H9 (cell line): ENCODE measurements around the gene NME2. TPM values are rescaled to one million over a fixed set of nuclear protein-coding genes. Genes with fewer than 3 reads are reported as not detected.

ENCODE experiments used
- DNase-seq: peaks from one replicate; pipeline ENCODE4 v3.0.0-alpha.2; 2017
- H2AFZ ChIP-seq: one replicate; pipeline ENCODE4 v1.6.1; 2013; ENCODE audit warnings: mild to moderate bottlenecking, low read length, control low read depth, moderate library complexity
- H2AK5ac ChIP-seq: 2 replicates; pipeline ENCODE4 v1.6.1; 2013; ENCODE audit warnings: low read length, control low read depth, mixed read lengths; ENCODE audit not compliant: insufficient read length
- H2BK120ac ChIP-seq: one replicate; pipeline ENCODE4 v1.6.1; 2013; ENCODE audit warnings: low read depth, mild to moderate bottlenecking, low read length, control low read depth, inconsistent platforms; ENCODE audit not compliant: poor library complexity, severe bottlenecking
- H2BK12ac ChIP-seq: 2 replicates; pipeline ENCODE4 v1.6.1; 2013; ENCODE audit warnings: low read length, control low read depth, mixed read lengths, low read depth; ENCODE audit not compliant: insufficient read length
- H2BK15ac ChIP-seq: 2 replicates; pipeline ENCODE4 v1.6.1; 2013; ENCODE audit warnings: low read depth, low read length, control low read depth
- H2BK20ac ChIP-seq: one replicate; pipeline ENCODE4 v1.6.1; 2013; ENCODE audit warnings: low read depth, mild to moderate bottlenecking, low read length, control low read depth, inconsistent platforms; ENCODE audit not compliant: poor library complexity, severe bottlenecking
- H2BK5ac ChIP-seq: 2 replicates; pipeline ENCODE4 v1.6.1; 2013; ENCODE audit warnings: low read length, control low read depth, mixed read lengths; ENCODE audit not compliant: insufficient read length
- H3K14ac ChIP-seq: 2 replicates; pipeline ENCODE4 v1.6.1; 2013; ENCODE audit warnings: low read length, control low read depth; ENCODE audit not compliant: insufficient read depth
- H3K18ac ChIP-seq: 2 replicates; pipeline ENCODE4 v1.6.1; 2013; ENCODE audit warnings: low read depth, mild to moderate bottlenecking, mixed read lengths, low read length, control low read depth; ENCODE audit not compliant: insufficient read length
- H3K23ac ChIP-seq: 2 replicates; pipeline ENCODE4 v1.6.1; 2013; ENCODE audit warnings: low read length, control low read depth, mixed read lengths, low read depth; ENCODE audit not compliant: insufficient read length
- H3K23me2 ChIP-seq: 2 replicates; pipeline ENCODE4 v1.6.1; 2013; ENCODE audit warnings: low read depth, mild to moderate bottlenecking, mixed read lengths, low read length, control low read depth; ENCODE audit not compliant: insufficient read length, poor library complexity, severe bottlenecking
- H3K27ac ChIP-seq: 2 replicates; pipeline ENCODE4 v1.5.1; 2013; ENCODE audit warnings: low read length, control low read depth, mixed read lengths, low read depth; ENCODE audit not compliant: insufficient read length
- H3K27me3 ChIP-seq: 2 replicates; pipeline ENCODE4 v1.6.1; 2013; ENCODE audit warnings: low read length, control low read depth, inconsistent platforms; ENCODE audit not compliant: insufficient read depth
- H3K4ac ChIP-seq: 2 replicates; pipeline ENCODE4 v1.6.1; 2013; ENCODE audit warnings: low read depth, mild to moderate bottlenecking, control low read depth, inconsistent platforms, low read length, moderate library complexity
- H3K4me1 ChIP-seq: 2 replicates; pipeline ENCODE4 v1.6.1; 2013; ENCODE audit warnings: low read length, control low read depth, inconsistent platforms; ENCODE audit not compliant: insufficient read depth
- H3K4me2 ChIP-seq: 2 replicates; pipeline ENCODE4 v1.6.1; 2013; ENCODE audit warnings: low read length, control low read depth, mixed read lengths; ENCODE audit not compliant: insufficient read length, insufficient read depth
- H3K56ac ChIP-seq: 2 replicates; pipeline ENCODE4 v1.6.1; 2013; ENCODE audit warnings: low read depth, mild to moderate bottlenecking, mixed read lengths, low read length, control low read depth; ENCODE audit not compliant: insufficient read length
- H3K79me1 ChIP-seq: 2 replicates; pipeline ENCODE4 v1.6.1; 2013; ENCODE audit warnings: low read depth, mild to moderate bottlenecking, moderate library complexity, low read length, control low read depth, inconsistent platforms; ENCODE audit not compliant: insufficient read depth, poor library complexity, severe bottlenecking
- H3K79me2 ChIP-seq: 2 replicates; pipeline ENCODE4 v1.6.1; 2013; ENCODE audit warnings: low read length, control low read depth, inconsistent platforms; ENCODE audit not compliant: insufficient read depth
- H3K9ac ChIP-seq: 2 replicates; pipeline ENCODE4 v1.6.1; 2013; ENCODE audit warnings: low read length, control low read depth, mixed read lengths; ENCODE audit not compliant: insufficient read length; ENCODE audit errors: extremely low read depth
- H3K9me3 ChIP-seq: one replicate; pipeline ENCODE4 v1.6.1; 2013; ENCODE audit warnings: low read depth, low read length, inconsistent platforms; ENCODE audit not compliant: control insufficient read depth
- H3T11ph ChIP-seq: one replicate; pipeline ENCODE4 v1.6.1; 2013; ENCODE audit warnings: mild to moderate bottlenecking, low read length, control low read depth, inconsistent platforms
- H4K20me1 ChIP-seq: one replicate; pipeline ENCODE4 v1.6.1; 2013; ENCODE audit not compliant: control insufficient read depth, insufficient read length, insufficient read depth
- H4K5ac ChIP-seq: 2 replicates; pipeline ENCODE4 v1.6.1; 2013; ENCODE audit warnings: low read depth, mild to moderate bottlenecking, mixed read lengths, low read length, control low read depth; ENCODE audit not compliant: insufficient read length
- H4K8ac ChIP-seq: replicated peaks from 2 replicates; pipeline ENCODE4 v1.6.1; 2013; ENCODE audit warnings: low read length, control low read depth, mixed read lengths, low read depth; ENCODE audit not compliant: insufficient read length
- H4K91ac ChIP-seq: 2 replicates; pipeline ENCODE4 v1.6.1; 2013; ENCODE audit warnings: low read depth, mild to moderate bottlenecking, moderate library complexity, mixed read lengths, low read length, control low read depth; ENCODE audit not compliant: insufficient read length
- H3K27ac Mint-ChIP-seq, 3 experiments: 2 replicates in 2 of 3; 3 replicates in 1 of 3; pipeline ENCODE4 v1.8.0; 2020 to 2021; ENCODE audit warnings: mixed read lengths in 3 of 3, mild to moderate bottlenecking in 1 of 3, moderate library complexity in 1 of 3
- H3K27me3 Mint-ChIP-seq: 2 replicates; pipeline ENCODE4 v1.8.0; 2021; ENCODE audit warnings: low read depth, mild to moderate bottlenecking, moderate library complexity, mixed read lengths
- H3K36me3 Mint-ChIP-seq, 3 experiments: 2 replicates in 2 of 3; 3 replicates in 1 of 3; pipeline ENCODE4 v1.8.0; 2020 to 2021; ENCODE audit warnings: low read depth in 3 of 3, mixed read lengths in 3 of 3; ENCODE audit not compliant: insufficient read depth in 1 of 3
- H3K4me1 Mint-ChIP-seq, 2 experiments: 2 replicates each; pipeline ENCODE4 v1.8.0; 2020; ENCODE audit warnings: mixed read lengths in 2 of 2
- H3K4me3 Mint-ChIP-seq, 2 experiments: 2 replicates in 1 of 2; 3 replicates in 1 of 2; pipeline ENCODE4 v1.8.0; 2020 to 2021; ENCODE audit warnings: mild to moderate bottlenecking in 2 of 2, mixed read lengths in 2 of 2, moderate library complexity in 1 of 2
- H3K9me3 Mint-ChIP-seq, 2 experiments: 2 replicates in 1 of 2; 3 replicates in 1 of 2; pipeline ENCODE4 v1.8.0; 2020; ENCODE audit warnings: mild to moderate bottlenecking in 2 of 2, mixed read lengths in 2 of 2, moderate library complexity in 1 of 2
- CTCF ChIP-seq: fragments of 200-600 bp; sonication (generic); conservative IDR thresholded peaks from 3 replicates; pipeline ENCODE4 v1.8.0; 2021; ENCODE audit warnings: antibody characterized with exemption, mild to moderate bottlenecking
- WGBS: extraction: QIAGEN DNeasy Blood & Tissue Kit; methylation state at CpG from one replicate; pipeline ENCODE4 v1.1.7; 2013; ENCODE audit warnings: missing lambda C conversion rate, low lambda C conversion rate, mixed read lengths; ENCODE audit not compliant: insufficient read length; ENCODE audit errors: extremely low coverage; 5-methylcytosine and 5-hydroxymethylcytosine counted together
- total RNA-seq: library from RNA; stranded (reverse); gene quantifications from 2 replicates; pipeline ENCODE4 v1.2.1, GENCODE V29; 2021

Gene NME2
- total RNA-seq, 1 experiment from 2014 or later = 819 TPM

DNA sequence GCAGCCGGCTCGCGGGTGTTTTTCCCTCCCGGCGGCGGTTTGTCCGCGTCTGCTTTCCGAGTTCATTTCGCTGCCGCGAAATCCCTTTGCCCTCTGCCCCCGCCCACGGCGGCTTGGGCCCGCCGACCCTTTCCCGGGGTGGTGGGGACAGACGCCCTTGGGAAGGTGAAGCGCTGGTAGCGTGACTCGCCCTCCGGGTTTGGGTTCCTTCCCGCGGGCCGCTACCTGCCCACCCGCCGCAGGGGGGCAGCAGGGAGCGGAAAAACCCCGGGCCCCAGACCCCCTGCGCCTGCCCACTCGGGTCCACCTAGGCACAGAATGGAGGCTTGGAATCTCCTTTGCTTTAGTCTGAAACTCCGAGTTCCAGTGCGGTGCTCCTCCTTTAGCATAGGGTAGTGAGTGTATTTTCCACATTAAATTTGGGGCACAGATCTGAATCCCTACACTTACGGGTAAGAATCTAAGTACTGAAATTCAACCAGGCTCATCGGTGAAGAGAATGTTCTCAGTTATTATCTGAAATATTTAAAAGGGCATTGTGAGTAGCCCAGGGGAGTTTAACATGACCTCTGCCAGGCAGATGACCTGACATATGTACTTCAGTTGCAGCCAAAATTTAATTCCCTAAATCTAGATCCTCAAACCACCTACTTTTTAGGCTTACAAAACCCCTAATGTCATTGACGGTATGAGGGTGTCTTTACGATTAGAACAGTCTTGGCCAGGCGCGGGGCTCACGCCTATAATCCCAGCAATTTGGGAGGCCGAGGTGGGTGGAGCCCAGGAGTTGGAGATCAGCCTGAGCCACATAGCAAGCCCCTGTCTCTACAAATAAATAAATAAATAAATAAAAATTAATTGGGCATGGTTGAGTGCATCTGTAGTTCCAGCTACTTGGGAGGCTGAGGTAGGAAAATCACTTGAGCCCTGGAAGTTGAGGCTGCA, 1.0 kb downstream of the NME2 start:
- no CpG with 5 or more reads among the region's 42 CpGs for WGBS
- Histone ChIP-seq H3K4me1 (no peaks in the 10 kb centered on the region), H3K4me2 (peak overlapping the region; percentile 95), H2BK5ac (no peak overlapping the region), H3K79me2 (no peaks in the 10 kb centered on the region; the same call in 1 of the 2 replicates), H3T11ph (no peak overlapping the region), H3K23me2 (peaks cover 13% of the 10 kb centered on the region), H3K14ac (peak overlapping the region; percentile 93), H2BK120ac (no peak overlapping the region), H2BK15ac (no peak overlapping the region), H2AFZ (no peak overlapping the region), H3K4ac (no peak overlapping the region; the same call in 1 of the 2 replicates), H4K91ac (no peak overlapping the region), H3K23ac (no peak overlapping the region), H4K20me1 (no peaks in the 10 kb centered on the region), H2AK5ac (no peak overlapping the region), H2BK20ac (no peak overlapping the region), H3K9me3 (no peaks in the 10 kb centered on the region), H3K18ac (peak overlapping the region; percentile 82), H3K27ac (no peak overlapping the region), H3K56ac (no peak overlapping the region), H2BK12ac (no peak overlapping the region), H3K9ac (peak overlapping the region; percentile 82), H4K5ac (peak overlapping the region; percentile 10), H3K27me3 (no peaks in the 10 kb centered on the region), H3K79me1 (peaks cover 4% of the 10 kb centered on the region), H4K8ac (no peak overlapping the region)
- DNase-seq = peak; percentile 73
- Mint-ChIP-seq H3K4me3 (peak overlapping the region; percentile 83 to 85), H3K9me3 (no peaks in the 10 kb centered on the region), H3K36me3 (peaks cover 36 to 65% (median 54%) of the 10 kb centered on the region in 3 experiments; a peak in 6 of 7 replicates), H3K27me3 (no peaks in the 10 kb centered on the region), H3K27ac (peak overlapping the region; percentile 42 to 91 (median 89); a peak in 6 of 7 replicates), H3K4me1 (peaks cover 17 to 20% of the 10 kb centered on the region in 2 experiments)
- peak; percentile 82 for TF ChIP-seq CTCF
